NCI-H345 treated with DMSO at 0.1 percent for 48 hours (cell line): ENCODE measurements around the gene IMMP1L.
A peak's percentile ranks its signal among the peaks of the same experiment; 100 is the strongest.

ENCODE experiments used
- DNase-seq: peaks from one replicate; lab custom pipeline; 2025; ENCODE audit not compliant: unreplicated experiment; lab: John Stamatoyannopoulos, UW

Gene IMMP1L

DNA sequence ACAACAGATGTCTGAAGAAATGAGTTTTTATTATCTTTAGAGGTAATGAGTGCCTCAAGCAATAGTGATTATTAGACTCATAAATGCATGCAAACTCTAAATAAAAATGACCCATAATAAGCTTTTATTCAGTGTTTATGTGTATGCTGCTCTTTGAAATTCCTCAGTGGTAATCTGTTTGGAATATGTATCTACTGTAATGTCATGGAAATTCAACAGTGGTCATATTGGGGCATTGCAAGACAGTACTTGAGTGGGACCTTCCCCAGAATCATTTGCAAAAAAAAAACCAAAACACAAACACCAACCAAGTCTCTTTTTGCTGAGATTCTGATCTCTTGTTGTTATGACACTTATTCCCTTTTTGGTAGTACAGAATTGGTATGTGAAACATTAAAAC is 104.8 kb downstream of the IMMP1L start:
- no peak for DNase-seq

DNA sequence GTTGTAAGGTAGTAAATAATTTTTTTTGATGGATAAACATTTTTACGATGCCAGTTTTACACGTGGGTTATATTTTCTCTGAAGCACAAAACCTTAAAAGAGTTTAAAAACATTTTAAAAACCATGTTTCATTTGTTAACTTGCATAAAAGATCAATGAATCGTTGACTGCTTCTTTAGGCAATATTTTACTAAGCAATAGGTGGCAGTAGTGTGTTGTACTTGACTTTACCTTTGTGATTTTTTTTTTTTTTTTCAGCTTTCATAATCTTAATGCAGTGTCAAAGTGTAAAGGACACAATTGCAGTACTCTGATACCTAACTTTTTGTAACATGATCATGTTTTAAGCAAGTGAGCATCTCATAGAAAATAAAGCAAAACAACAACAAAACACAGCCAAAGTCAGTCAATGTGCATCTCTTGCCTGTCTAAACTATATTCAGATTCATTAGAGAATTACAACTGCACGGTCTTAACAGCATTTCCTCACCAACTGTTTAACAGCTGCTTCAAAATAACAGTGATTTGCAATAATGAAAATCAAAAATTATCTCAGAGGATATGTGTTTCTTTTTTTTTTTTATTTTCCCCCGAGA is 112.1 kb downstream of the IMMP1L start:
- peak; percentile 11 for DNase-seq

DNA sequence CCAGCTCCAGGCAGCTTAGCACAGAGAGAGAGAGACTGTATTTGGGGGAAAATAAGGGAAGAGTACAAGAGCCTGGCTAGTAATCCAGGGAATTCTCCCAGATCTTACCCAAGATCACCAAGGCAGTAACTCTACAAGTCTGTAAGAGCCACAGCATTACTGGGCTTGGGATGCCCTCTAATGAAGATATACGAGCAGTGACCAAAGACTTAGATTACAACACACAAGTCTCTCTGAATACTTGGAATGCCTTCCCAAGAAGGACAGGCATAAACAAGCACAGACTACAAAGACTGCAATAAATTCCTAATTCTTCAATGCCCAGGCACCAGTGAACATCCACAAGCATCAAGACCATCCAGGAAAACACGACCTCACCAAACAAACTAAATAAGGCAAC is 122.0 kb downstream of the IMMP1L start:
- DNase-seq, result no peak

DNA sequence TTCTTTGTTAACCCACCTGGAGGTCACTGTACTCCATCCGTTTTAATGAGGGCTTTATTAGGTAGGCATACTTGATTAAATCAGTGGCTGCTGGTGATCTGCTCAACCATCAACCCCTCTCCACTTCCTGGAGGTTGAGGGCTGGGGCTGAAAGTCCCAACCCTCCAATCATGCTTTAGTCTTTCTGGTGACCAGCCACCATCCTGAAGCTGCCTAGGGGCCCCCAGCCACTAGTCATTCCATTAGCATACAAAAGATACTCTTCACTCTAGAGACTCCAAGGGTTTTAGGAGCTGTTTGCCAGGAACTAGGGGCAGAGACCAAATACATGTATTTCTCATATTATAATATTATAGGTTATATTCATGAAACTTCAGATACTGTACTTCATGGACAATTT is 126.3 kb downstream of the IMMP1L start:
- DNase-seq, result no peak
